Measurements from ENCODE around the gene NES.

DNA sequence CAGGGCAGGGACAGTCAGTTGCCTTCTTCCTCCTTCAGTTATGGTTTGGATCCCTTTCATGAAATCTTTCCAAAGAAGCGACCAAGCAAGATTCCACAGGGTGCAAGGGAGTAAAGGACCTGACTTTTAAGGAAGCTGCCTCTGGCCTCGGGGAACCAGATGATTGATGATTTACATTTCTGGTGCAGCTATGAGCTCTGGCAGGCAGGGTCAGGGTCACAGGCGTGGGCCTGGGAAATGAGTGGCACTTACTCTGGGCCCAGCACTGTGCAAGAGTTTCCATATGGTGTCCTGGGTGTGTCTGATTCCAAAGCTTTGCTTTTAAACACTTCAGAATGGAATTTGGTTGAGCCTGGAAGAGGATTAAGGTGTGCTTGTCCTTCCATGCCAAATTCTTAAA, 35.4 kb upstream of the NES start:
- TF ChIP-seq EZH2phosphoT487 (IDR thresholded peaks at IDR 0.05; ENCODE audit: low read length) = no peak
- TF ChIP-seq, protein P1, sequence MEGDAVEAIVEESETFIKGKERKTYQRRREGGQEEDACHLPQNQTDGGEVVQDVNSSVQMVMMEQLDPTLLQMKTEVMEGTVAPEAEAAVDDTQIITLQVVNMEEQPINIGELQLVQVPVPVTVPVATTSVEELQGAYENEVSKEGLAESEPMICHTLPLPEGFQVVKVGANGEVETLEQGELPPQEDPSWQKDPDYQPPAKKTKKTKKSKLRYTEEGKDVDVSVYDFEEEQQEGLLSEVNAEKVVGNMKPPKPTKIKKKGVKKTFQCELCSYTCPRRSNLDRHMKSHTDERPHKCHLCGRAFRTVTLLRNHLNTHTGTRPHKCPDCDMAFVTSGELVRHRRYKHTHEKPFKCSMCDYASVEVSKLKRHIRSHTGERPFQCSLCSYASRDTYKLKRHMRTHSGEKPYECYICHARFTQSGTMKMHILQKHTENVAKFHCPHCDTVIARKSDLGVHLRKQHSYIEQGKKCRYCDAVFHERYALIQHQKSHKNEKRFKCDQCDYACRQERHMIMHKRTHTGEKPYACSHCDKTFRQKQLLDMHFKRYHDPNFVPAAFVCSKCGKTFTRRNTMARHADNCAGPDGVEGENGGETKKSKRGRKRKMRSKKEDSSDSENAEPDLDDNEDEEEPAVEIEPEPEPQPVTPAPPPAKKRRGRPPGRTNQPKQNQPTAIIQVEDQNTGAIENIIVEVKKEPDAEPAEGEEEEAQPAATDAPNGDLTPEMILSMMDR (IDR thresholded peaks at IDR 0.05; ENCODE audit: low read length) = no peak
- TF ChIP-seq EZH2 (optimal IDR thresholded peaks at IDR 0.05; ENCODE audit: low read depth, low read length) = no peak

Measured in MM.1S (cell line).